ENCODE data around the gene UIMC1. TPM values are rescaled to one million over a fixed set of nuclear protein-coding genes. Genes with fewer than 3 reads are reported as not detected.

Gene UIMC1
- total RNA-seq, 2 donors from 2014 or later: 30.0 to 31.6 TPM

DNA sequence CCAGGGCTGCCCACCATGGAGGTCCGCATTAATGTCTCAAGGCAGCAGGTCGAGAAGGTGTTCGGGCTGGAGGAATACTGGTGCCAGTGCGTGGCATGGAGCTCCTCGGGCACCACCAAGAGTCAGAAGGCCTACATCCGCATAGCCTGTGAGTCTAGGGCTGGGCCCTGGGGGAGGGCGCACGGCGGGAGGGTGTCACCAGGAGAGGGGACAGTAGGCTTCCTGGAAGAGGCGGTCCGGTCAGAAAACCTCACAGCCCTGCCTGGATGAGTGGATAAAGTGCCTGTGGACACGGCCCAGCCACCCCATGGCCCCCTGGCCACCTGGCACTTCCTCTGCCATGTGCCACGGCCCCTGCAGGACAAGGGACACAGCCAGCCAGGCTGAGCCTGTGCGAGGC, 138.5 kb downstream of the UIMC1 start:
- no peak overlapping the region for H3K9ac ChIP-seq (ENCODE audit: low read depth in 2 of 2, low read length in 2 of 2)
- no peaks in the 10 kb centered on the region for H3K36me3 ChIP-seq
- no peak overlapping the region for H3K27ac ChIP-seq
- TF ChIP-seq, protein P1, sequence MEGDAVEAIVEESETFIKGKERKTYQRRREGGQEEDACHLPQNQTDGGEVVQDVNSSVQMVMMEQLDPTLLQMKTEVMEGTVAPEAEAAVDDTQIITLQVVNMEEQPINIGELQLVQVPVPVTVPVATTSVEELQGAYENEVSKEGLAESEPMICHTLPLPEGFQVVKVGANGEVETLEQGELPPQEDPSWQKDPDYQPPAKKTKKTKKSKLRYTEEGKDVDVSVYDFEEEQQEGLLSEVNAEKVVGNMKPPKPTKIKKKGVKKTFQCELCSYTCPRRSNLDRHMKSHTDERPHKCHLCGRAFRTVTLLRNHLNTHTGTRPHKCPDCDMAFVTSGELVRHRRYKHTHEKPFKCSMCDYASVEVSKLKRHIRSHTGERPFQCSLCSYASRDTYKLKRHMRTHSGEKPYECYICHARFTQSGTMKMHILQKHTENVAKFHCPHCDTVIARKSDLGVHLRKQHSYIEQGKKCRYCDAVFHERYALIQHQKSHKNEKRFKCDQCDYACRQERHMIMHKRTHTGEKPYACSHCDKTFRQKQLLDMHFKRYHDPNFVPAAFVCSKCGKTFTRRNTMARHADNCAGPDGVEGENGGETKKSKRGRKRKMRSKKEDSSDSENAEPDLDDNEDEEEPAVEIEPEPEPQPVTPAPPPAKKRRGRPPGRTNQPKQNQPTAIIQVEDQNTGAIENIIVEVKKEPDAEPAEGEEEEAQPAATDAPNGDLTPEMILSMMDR (IDR thresholded peaks at IDR 0.05): no peak
- H3K4me3 ChIP-seq: no peak overlapping the region
- H3K4me1 ChIP-seq: no peaks in the 10 kb centered on the region
- intact Hi-C loops (cut with DNase I): no loop called here
- DNase-seq: no peak
- H3K27me3 ChIP-seq: peaks cover 2% of the 10 kb centered on the region
- H3K9me3 ChIP-seq: no peaks in the 10 kb centered on the region

DNA sequence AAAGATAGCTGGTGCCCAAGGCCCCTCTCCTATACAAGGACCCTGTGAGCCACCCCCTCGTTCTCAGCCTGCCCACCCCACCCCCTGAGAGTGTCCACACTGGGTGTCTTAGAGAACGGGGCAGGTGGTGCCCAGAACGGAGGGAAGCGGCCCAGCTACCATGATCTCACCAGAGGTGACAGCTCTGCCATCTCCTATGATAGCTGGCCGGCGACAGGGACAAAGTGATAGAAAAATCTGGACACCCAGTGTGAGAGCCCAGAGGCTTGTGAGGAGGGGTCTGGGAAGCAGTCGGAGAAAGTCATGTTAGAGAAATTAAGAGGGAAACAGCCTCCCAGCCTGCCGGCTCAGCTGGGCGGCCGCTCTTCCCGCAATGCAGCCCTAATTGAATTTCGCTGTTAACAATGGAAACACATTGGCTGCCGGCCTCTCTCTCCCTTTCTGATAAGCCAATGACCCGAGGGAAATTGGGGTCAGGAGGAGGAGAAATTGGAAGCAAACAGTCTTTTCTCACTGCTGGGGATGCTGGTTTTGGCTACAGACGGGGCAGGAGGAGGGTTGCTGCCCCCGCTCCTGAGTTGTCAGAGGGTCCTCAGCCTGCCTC, 139.8 kb downstream of the UIMC1 start:
- no peaks in the 10 kb centered on the region for H3K9me3 ChIP-seq
- TF ChIP-seq, protein P1 (IDR thresholded peaks at IDR 0.05): no peak
- no peak overlapping the region for H3K4me3 ChIP-seq
- intact Hi-C loops (cut with DNase I): no loop called here
- no peaks in the 10 kb centered on the region for H3K36me3 ChIP-seq
- no peak overlapping the region for H3K27ac ChIP-seq
- no peak overlapping the region for H3K9ac ChIP-seq (ENCODE audit: low read depth in 2 of 2, low read length in 2 of 2)
- H3K4me1 ChIP-seq: no peaks in the 10 kb centered on the region
- no peak for DNase-seq
- peaks cover 8% of the 10 kb centered on the region for H3K27me3 ChIP-seq

DNA sequence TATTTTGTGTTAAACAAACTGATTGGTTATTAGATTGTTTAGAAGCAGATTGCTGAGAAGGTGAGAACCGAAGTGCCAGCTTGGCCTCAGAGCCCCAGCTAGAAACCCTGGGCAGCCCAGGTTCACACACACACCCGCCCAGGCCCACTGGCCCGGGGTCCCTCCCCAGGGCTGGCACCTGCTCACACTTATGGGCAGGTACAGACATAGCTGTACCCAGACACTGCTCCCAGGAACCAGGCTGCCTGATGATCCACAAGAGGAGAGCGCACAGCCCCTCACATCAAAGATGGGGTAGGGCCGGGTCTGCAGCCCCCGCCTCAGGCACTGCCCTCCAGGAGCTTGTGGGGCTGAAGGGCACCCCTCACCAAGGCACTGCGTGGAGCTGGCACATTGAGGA, 140.6 kb downstream of the UIMC1 start:
- no peak for DNase-seq
- Histone ChIP-seq H3K9ac (ENCODE audit: low read depth in 2 of 2, low read length in 2 of 2) (no peak overlapping the region), H3K27me3 (peaks cover 8% of the 10 kb centered on the region), H3K36me3 (no peaks in the 10 kb centered on the region), H3K4me1 (no peaks in the 10 kb centered on the region), H3K4me3 (no peak overlapping the region), H3K9me3 (no peaks in the 10 kb centered on the region), H3K27ac (no peak overlapping the region)
- TF ChIP-seq, protein P1 (IDR thresholded peaks at IDR 0.05): no peak
- intact Hi-C loops (cut with DNase I): no loop called here

DNA sequence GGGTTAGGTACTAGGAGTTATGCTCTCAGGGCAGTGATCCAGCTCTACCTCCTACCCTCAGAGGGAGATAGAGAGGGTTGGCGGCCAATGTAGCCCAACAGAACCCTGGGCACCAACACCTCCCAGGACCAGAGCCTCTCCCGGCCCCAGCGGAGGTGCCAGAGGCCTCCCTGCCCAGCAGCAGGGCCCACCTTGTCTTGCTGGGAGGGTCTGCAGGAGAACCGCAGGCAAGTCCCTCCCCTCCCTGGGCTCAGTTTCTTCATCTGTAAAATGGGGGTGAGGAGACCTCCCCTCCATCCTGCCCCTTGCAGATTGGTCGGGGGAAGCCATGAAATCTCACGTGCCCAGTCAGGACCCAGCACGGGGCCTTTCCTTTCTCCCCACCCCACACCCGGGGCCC, 141.8 kb downstream of the UIMC1 start:
- H3K4me3 ChIP-seq: no peak overlapping the region
- no peaks in the 10 kb centered on the region for H3K36me3 ChIP-seq
- no peak overlapping the region for H3K27ac ChIP-seq
- H3K9me3 ChIP-seq: no peaks in the 10 kb centered on the region
- peaks cover 8% of the 10 kb centered on the region for H3K27me3 ChIP-seq
- intact Hi-C loops (cut with DNase I): no loop called here
- TF ChIP-seq, protein P1 (IDR thresholded peaks at IDR 0.05): no peak
- DNase-seq: no peak
- no peaks in the 10 kb centered on the region for H3K4me1 ChIP-seq
- H3K9ac ChIP-seq (ENCODE audit: low read depth in 2 of 2, low read length in 2 of 2): no peak overlapping the region

DNA sequence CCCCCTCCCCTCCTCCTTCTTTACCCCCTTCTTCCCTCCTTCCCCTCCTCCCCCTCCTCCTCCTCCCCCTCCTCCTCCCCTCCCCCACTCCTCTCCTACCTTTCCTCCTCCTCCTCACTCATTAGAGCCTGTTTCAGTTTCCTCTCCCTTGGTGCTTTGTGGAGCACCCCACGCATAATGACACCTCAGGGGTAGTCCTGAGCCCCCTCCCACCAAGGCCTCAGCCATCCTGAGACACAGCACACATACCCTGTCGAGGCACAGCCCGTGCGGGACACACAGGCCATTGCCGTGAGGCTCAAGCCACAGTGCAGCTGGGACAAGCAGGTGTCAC, 142.8 kb downstream of the UIMC1 start:
- DNase-seq: no peak
- H3K27ac ChIP-seq: no peak overlapping the region
- no peak overlapping the region for H3K4me3 ChIP-seq

More for the DNA sequence above, 142.8 kb downstream of the UIMC1 start:
- Histone ChIP-seq H3K27me3 (peaks cover 8% of the 10 kb centered on the region), H3K4me1 (no peaks in the 10 kb centered on the region), H3K9me3 (no peaks in the 10 kb centered on the region), H3K9ac (ENCODE audit: low read depth in 2 of 2, low read length in 2 of 2) (no peak overlapping the region), H3K36me3 (no peaks in the 10 kb centered on the region)
- TF ChIP-seq, protein P1 (IDR thresholded peaks at IDR 0.05): no peak
- intact Hi-C loops (cut with DNase I): no loop called here
